ENCODE results near the gene PHAF1. TPM values are rescaled to one million over a fixed set of nuclear protein-coding genes. Genes with fewer than 3 reads are reported as not detected.

PHAF1 gene
- total RNA-seq, 1 experiment from 2014 or later, result 19.2 TPM

GRCh38 chr16:67151431-67152097 lies 41.8 kb downstream of the PHAF1 start:
- Histone ChIP-seq H3K9ac (ENCODE audit: low read length) (peak overlapping the region; percentile 67), H3K9me2 (ENCODE audit: insufficient read depth) (no peaks in the 10 kb centered on the region), H3K79me2 (ENCODE audit: insufficient read depth, low read length) (no peaks in the 10 kb centered on the region), H3K4me3 (replicated peaks in 1 of 2; ENCODE audit: low read depth in 1 of 2, low read length in 2 of 2) (peak overlapping the region in 1 of 2 experiments; percentile 61; a peak in 3 of 4 replicates), H4K20me1 (ENCODE audit: insufficient read depth) (no peaks in the 10 kb centered on the region), H3K4me2 (ENCODE audit: low read length) (peak overlapping the region; percentile 83), H3K9me3 (ENCODE audit: control insufficient read depth in 1 of 2, insufficient read depth in 1 of 2, low read depth in 1 of 2, low read length in 2 of 2) (no peaks in the 10 kb centered on the region), H3K36me3 (ENCODE audit: control insufficient read depth in 1 of 2, insufficient read depth in 2 of 2, low read length in 2 of 2) (peaks cover 7 to 14% of the 10 kb centered on the region in 2 experiments; a peak in 3 of 4 replicates), H3K4me1 (ENCODE audit: control insufficient read depth in 1 of 2, insufficient read depth in 2 of 2, low read length in 2 of 2) (peaks cover 3 to 29% of the 10 kb centered on the region in 2 experiments; a peak in 3 of 4 replicates), H3K27ac (ENCODE audit: low read depth, low read length) (peak overlapping the region; percentile 66), H3K27me3 (ENCODE audit: insufficient read depth, low read length) (no peaks in the 10 kb centered on the region), H2AFZ (ENCODE audit: low read depth, low read length, poor library complexity, severe bottlenecking) (no peak overlapping the region)
- intact Hi-C loops (cut with micrococcal nuclease), result no loop called here
- ChIA-PET POLR2A (no interaction called here), RAD21 (ENCODE audit: low non-redundant PET in 1 of 2, low total read pairs in 2 of 2, uncharacterized antibody in 2 of 2, unreplicated experiment in 2 of 2) (no interaction called here), CTCF (interaction anchor here (0.8 to 5.8 kb wide), 5 partner anchors 8 to 197 kb away, joined by 3 to 79 read pairs (median 3); partner anchors contain the start of genes CES3, FBXL8 and TRADD)
- ATAC-seq, result no peak
- BruUV-seq (replicated peaks), result no TSS peak
- TF ChIP-seq JUND (IDR thresholded peaks at IDR 0.05) (no peak), SRF (IDR thresholded peaks at IDR 0.05; ENCODE audit: low read depth) (no peak), FOSL1 (IDR thresholded peaks at IDR 0.05; ENCODE audit: low read depth) (no peak), CEBPB (IDR thresholded peaks at IDR 0.05; ENCODE audit: low read depth) (no peak), POLR2AphosphoS5 (IDR thresholded peaks at IDR 0.05; ENCODE audit: low read depth, low read length) (no peak), CBX3 (IDR thresholded peaks at IDR 0.05; ENCODE audit: low read depth) (no peak), EZH2phosphoT487 (IDR thresholded peaks at IDR 0.05; ENCODE audit: borderline replicate concordance) (no peak), ZFX (IDR thresholded peaks at IDR 0.05) (no peak), EZH2 (IDR thresholded peaks at IDR 0.05) (no peak), SIN3A (IDR thresholded peaks at IDR 0.05; ENCODE audit: low read depth) (no peak), YY1 (IDR thresholded peaks at IDR 0.05; ENCODE audit: extremely low read depth, insufficient replicate concordance, low read depth, low read length) (no peak), EGR1 (IDR thresholded peaks at IDR 0.05; ENCODE audit: low read depth) (no peak), ATF3 (IDR thresholded peaks at IDR 0.05) (no peak), REST (IDR thresholded peaks at IDR 0.05; ENCODE audit: low read depth) (no peak), RAD21 (IDR thresholded peaks at IDR 0.05; ENCODE audit: low read depth) (no peak), POLR2A (IDR thresholded peaks at IDR 0.05; ENCODE audit: borderline replicate concordance, extremely low read depth, insufficient read depth, insufficient read length) (no peak)
- DNase-seq (ENCODE audit: low read depth, low spot score), result no peak
